Measurements from ENCODE around the gene CEP41.

GRCh38 chr7:130369110-130369711 is 71.6 kb downstream of the CEP41 start:
- TF ChIP-seq CTCF (IDR thresholded peaks at IDR 0.05; ENCODE audit: poor library complexity, severe bottlenecking) (no peak), RAD21 (conservative IDR thresholded peaks at IDR 0.05) (no peak), EZH2 (IDR thresholded peaks at IDR 0.05; ENCODE audit: borderline replicate concordance, insufficient read depth, low read length, poor library complexity, severe bottlenecking) (no peak), POLR2AphosphoS5 (IDR thresholded peaks at IDR 0.05) (no peak), TAF1 (IDR thresholded peaks at IDR 0.05; ENCODE audit: low read depth) (no peak), MXI1 (conservative IDR thresholded peaks at IDR 0.05; ENCODE audit: poor library complexity, severe bottlenecking) (no peak), EP300 (conservative IDR thresholded peaks at IDR 0.05; ENCODE audit: poor library complexity, severe bottlenecking) (no peak)
- TF ChIP-seq, protein P1, sequence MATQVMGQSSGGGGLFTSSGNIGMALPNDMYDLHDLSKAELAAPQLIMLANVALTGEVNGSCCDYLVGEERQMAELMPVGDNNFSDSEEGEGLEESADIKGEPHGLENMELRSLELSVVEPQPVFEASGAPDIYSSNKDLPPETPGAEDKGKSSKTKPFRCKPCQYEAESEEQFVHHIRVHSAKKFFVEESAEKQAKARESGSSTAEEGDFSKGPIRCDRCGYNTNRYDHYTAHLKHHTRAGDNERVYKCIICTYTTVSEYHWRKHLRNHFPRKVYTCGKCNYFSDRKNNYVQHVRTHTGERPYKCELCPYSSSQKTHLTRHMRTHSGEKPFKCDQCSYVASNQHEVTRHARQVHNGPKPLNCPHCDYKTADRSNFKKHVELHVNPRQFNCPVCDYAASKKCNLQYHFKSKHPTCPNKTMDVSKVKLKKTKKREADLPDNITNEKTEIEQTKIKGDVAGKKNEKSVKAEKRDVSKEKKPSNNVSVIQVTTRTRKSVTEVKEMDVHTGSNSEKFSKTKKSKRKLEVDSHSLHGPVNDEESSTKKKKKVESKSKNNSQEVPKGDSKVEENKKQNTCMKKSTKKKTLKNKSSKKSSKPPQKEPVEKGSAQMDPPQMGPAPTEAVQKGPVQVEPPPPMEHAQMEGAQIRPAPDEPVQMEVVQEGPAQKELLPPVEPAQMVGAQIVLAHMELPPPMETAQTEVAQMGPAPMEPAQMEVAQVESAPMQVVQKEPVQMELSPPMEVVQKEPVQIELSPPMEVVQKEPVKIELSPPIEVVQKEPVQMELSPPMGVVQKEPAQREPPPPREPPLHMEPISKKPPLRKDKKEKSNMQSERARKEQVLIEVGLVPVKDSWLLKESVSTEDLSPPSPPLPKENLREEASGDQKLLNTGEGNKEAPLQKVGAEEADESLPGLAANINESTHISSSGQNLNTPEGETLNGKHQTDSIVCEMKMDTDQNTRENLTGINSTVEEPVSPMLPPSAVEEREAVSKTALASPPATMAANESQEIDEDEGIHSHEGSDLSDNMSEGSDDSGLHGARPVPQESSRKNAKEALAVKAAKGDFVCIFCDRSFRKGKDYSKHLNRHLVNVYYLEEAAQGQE (IDR thresholded peaks at IDR 0.05; ENCODE audit: borderline replicate concordance), result no peak

Measured in neural cell (in vitro differentiated cells).